ENCODE results near the gene MDN1. TPM values are rescaled to one million over a fixed set of nuclear protein-coding genes. Genes with fewer than 3 reads are reported as not detected.

Gene MDN1
- total and polyA plus RNA-seq, 2 of the 4 experiments (the other 2 are of a cell fraction) = 7.7 to 26.7 TPM

DNA sequence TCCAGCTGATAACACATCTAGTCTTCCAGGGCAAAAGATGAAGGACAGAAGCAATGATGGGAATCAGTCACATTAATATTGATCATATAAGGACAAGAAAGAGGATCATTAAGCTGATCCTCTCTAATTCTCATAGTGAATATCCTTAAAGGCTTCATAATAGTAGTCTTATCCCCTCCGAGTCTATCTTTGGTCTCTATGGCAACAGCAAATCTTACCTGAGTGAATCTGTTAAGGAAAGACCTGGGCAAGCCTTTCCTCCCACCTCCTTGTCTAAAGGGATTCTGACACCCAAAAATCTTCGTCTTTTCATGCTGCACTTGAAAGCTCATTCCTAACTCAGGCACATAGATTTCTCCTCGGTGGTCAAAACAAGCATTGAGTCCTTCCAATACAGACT lies 94.6 kb downstream of the MDN1 start:
- H3K9ac ChIP-seq (ENCODE audit: low read depth, low read length) = no peak overlapping the region
- H4K20me1 ChIP-seq (ENCODE audit: insufficient read depth, low read length) = no peaks in the 10 kb centered on the region
- TF ChIP-seq CTCF (conservative IDR thresholded peaks at IDR 0.05; ENCODE audit: low read depth, low read length) (no peak), BHLHE40 (IDR thresholded peaks at IDR 0.05; ENCODE audit: low read depth, low read length) (no peak), FOS (IDR thresholded peaks at IDR 0.05; ENCODE audit: low read depth, low read length) (no peak), RFX5 (IDR thresholded peaks at IDR 0.05; ENCODE audit: low read depth, low read length) (no peak), RAD21 (IDR thresholded peaks at IDR 0.05; ENCODE audit: low read length) (no peak), CEBPB (IDR thresholded peaks at IDR 0.05; ENCODE audit: low read depth, low read length) (no peak), ELK1 (IDR thresholded peaks at IDR 0.05; ENCODE audit: borderline replicate concordance, low read depth, low read length) (no peak), MAFK (IDR thresholded peaks at IDR 0.05; ENCODE audit: low read depth, low read length) (no peak), SMC3 (IDR thresholded peaks at IDR 0.05; ENCODE audit: low read depth, low read length) (no peak), NFE2L2 (IDR thresholded peaks at IDR 0.05; ENCODE audit: low read depth, low read length) (no peak)
- dilution Hi-C loops (cut with HindIII; ENCODE audit: low sequenced_read_pairs, unreplicated experiment) (no loop called here), intact Hi-C loops (cut with micrococcal nuclease) (no loop called here), in situ Hi-C loops (cut with MboI; ENCODE audit: low sequenced_read_pairs) (no loop called here)
- H2BK15ac ChIP-seq (ENCODE audit: low read depth, low read length) = no peak overlapping the region
- no peak overlapping the region for H2AK9ac ChIP-seq (replicated peaks; ENCODE audit: low read depth, low read length, poor library complexity)
- H4K8ac ChIP-seq (ENCODE audit: low read depth in 2 of 2, low read length in 2 of 2) = no peak overlapping the region
- no peak overlapping the region for H3K14ac ChIP-seq (replicated peaks; ENCODE audit: low read depth, low read length)
- BruUV-seq (replicated peaks) = no TSS peak
- H3K79me1 ChIP-seq (ENCODE audit: low read depth in 1 of 2, low read length in 2 of 2) = no peaks in the 10 kb centered on the region
- peaks cover 25% of the 10 kb centered on the region for H3K36me3 ChIP-seq (ENCODE audit: control insufficient read depth, insufficient read depth, low read length)
- no peaks in the 10 kb centered on the region for H3K9me1 ChIP-seq (ENCODE audit: insufficient read depth, low read length)
- no peak for DNase-seq
- H2BK120ac ChIP-seq (ENCODE audit: low read depth, low read length) = no peak overlapping the region
- H3K4me3 ChIP-seq (ENCODE audit: insufficient read depth, low read depth, low read length) = no peak overlapping the region
- no peak overlapping the region for H3K4me2 ChIP-seq (ENCODE audit: low read depth, low read length)
- no peak overlapping the region for H2AK5ac ChIP-seq (ENCODE audit: low read depth, low read length)
- no peaks in the 10 kb centered on the region for H3K9me3 ChIP-seq (ENCODE audit: control insufficient read depth, insufficient read depth, low read length)
- no peak overlapping the region for H4K5ac ChIP-seq (ENCODE audit: low read depth, low read length)
- ChIA-PET POLR2A (ENCODE audit: unreplicated experiment) (no interaction called here), CTCF (interaction anchor here (0.6 kb wide), 1 partner anchor 68 kb away, joined by 3 read pairs; no protein-coding TSS in a partner anchor)
- H4K91ac ChIP-seq (ENCODE audit: insufficient read depth, low read depth, low read length) = no peak overlapping the region
- H3K4ac ChIP-seq (ENCODE audit: low read depth, low read length) = no peak overlapping the region
- WGBS, 2 experiments (ENCODE audit: extremely low coverage in 2 of 2, insufficient read length in 1 of 2) = no CpG with 5 or more reads among the region's 3 CpGs
- H3K27me3 ChIP-seq (ENCODE audit: control insufficient read depth, insufficient read depth, low read length) = no peaks in the 10 kb centered on the region
- H2BK5ac ChIP-seq (ENCODE audit: low read depth, low read length, poor library complexity, severe bottlenecking) = no peak overlapping the region
- no peak overlapping the region for H3K56ac ChIP-seq (ENCODE audit: extremely low read depth, insufficient read depth, low read length)
- H2AFZ ChIP-seq (replicated peaks; ENCODE audit: low read length, poor library complexity) = no peak overlapping the region
- no peak overlapping the region for H3K23ac ChIP-seq (ENCODE audit: low read depth, low read length)
- H2BK20ac ChIP-seq (ENCODE audit: low read depth, low read length) = no peak overlapping the region
- H3K27ac ChIP-seq (ENCODE audit: insufficient read depth, low read length) = no peak overlapping the region
- H3K18ac ChIP-seq (ENCODE audit: low read depth, low read length) = no peak overlapping the region
- ATAC-seq (ENCODE audit: low read depth) = no peak
- H3K4me1 ChIP-seq (ENCODE audit: control insufficient read depth, insufficient read depth, low read length) = no peaks in the 10 kb centered on the region
